GM21619 (cell line): Measurements from ENCODE around the gene CEP120.

Experiments used
- ATAC-seq: cut with Tn5 transposase; IDR thresholded peaks from one replicate; pipeline ENCODE4 v1.9.1; 2021; ENCODE audit not compliant: unreplicated experiment

CEP120 gene

GRCh38 chr5:123304777-123305316 lies 118.4 kb downstream of the CEP120 start:
- no peak for ATAC-seq

- no peak for ATAC-seq
These were observed 119.4 kb downstream of the CEP120 start for GRCh38 chr5:123303802-123304201.

GRCh38 chr5:123300266-123300665 lies 122.9 kb downstream of the CEP120 start:
- no peak for ATAC-seq

GRCh38 chr5:123299136-123299535 lies 124.1 kb downstream of the CEP120 start:
- ATAC-seq = no peak

GRCh38 chr5:123298335-123299030 lies 124.7 kb downstream of the CEP120 start:
- ATAC-seq = no peak

GRCh38 chr5:123297866-123298265 lies 125.3 kb downstream of the CEP120 start:
- no peak for ATAC-seq

- ATAC-seq = no peak
These were observed 125.9 kb downstream of the CEP120 start for GRCh38 chr5:123297198-123297831.
